ENCODE measurements around the gene CHST6. TPM values are rescaled to one million over a fixed set of nuclear protein-coding genes. Genes with fewer than 3 reads are reported as not detected.

CHST6 gene
- total RNA-seq, 1 experiment from 2014 or later, result 20.8 TPM

- H3K27me3 Mint-ChIP-seq (ENCODE audit: low read depth), result no peaks in the 10 kb centered on the region; the same call in none of the 2 replicates
- H3K79me1 ChIP-seq (ENCODE audit: insufficient read depth, low read depth, low read length, poor library complexity, severe bottlenecking), result no peaks in the 10 kb centered on the region
- no CpG with 5 or more reads among the region's 7 CpGs for WGBS (ENCODE audit: extremely low coverage, insufficient read length, low lambda C conversion rate)
These were observed 11.3 kb upstream of the CHST6 start for GRCh38 chr16:75506574-75506973.

More at GRCh38 chr16:75506574-75506973, 11.3 kb upstream of the CHST6 start:
- H3K56ac ChIP-seq (ENCODE audit: insufficient read length, low read depth, low read length), result no peak overlapping the region
- no peak overlapping the region for H4K8ac ChIP-seq (replicated peaks; ENCODE audit: insufficient read length, low read depth, low read length)
- H3K4ac ChIP-seq (ENCODE audit: low read depth, low read length), result no peak overlapping the region
- no peaks in the 10 kb centered on the region for H3K23me2 ChIP-seq (ENCODE audit: insufficient read length, low read depth, low read length, poor library complexity, severe bottlenecking)
- no peak overlapping the region for H2AFZ ChIP-seq (ENCODE audit: low read length)
- no peak overlapping the region for H2BK15ac ChIP-seq (ENCODE audit: low read depth, low read length)
- no peak overlapping the region for H2BK20ac ChIP-seq (ENCODE audit: low read depth, low read length, poor library complexity, severe bottlenecking)
- Mint-ChIP-seq H3K27ac (no peak overlapping the region), H3K4me3 (no peak overlapping the region), H3K4me1 (no peaks in the 10 kb centered on the region; a peak in 1 of 4 replicates), H3K36me3 (ENCODE audit: insufficient read depth in 1 of 3, low read depth in 3 of 3) (no peaks in the 10 kb centered on the region), H3K9me3 (no peaks in the 10 kb centered on the region; a peak in 1 of 5 replicates)
- no peaks in the 10 kb centered on the region for H3K9me3 ChIP-seq (ENCODE audit: control insufficient read depth, low read depth, low read length)
- H2BK12ac ChIP-seq (ENCODE audit: insufficient read length, low read depth, low read length), result no peak overlapping the region
- no peak overlapping the region for H2BK5ac ChIP-seq (ENCODE audit: insufficient read length, low read length)
- H4K91ac ChIP-seq (ENCODE audit: insufficient read length, low read depth, low read length), result no peak overlapping the region
- no peak overlapping the region for H3K14ac ChIP-seq (ENCODE audit: insufficient read depth, low read length)
- no peaks in the 10 kb centered on the region for H3K27me3 ChIP-seq (ENCODE audit: insufficient read depth, low read length)
- DNase-seq, result no peak
- no peak overlapping the region for H3T11ph ChIP-seq (ENCODE audit: low read length)
- H3K23ac ChIP-seq (ENCODE audit: insufficient read length, low read depth, low read length), result no peak overlapping the region
- H3K4me2 ChIP-seq (ENCODE audit: insufficient read depth, insufficient read length, low read length), result no peak overlapping the region
- H3K79me2 ChIP-seq (ENCODE audit: insufficient read depth, low read length), result no peaks in the 10 kb centered on the region
- H2AK5ac ChIP-seq (ENCODE audit: insufficient read length, low read length), result no peak overlapping the region
- H2BK120ac ChIP-seq (ENCODE audit: low read depth, low read length, poor library complexity, severe bottlenecking), result no peak overlapping the region
- no peaks in the 10 kb centered on the region for H3K4me1 ChIP-seq (ENCODE audit: insufficient read depth, low read length)
- no peak overlapping the region for H3K18ac ChIP-seq (ENCODE audit: insufficient read length, low read depth, low read length)
- no peaks in the 10 kb centered on the region for H4K20me1 ChIP-seq (ENCODE audit: control insufficient read depth, insufficient read depth, insufficient read length)
- no peak overlapping the region for H4K5ac ChIP-seq (ENCODE audit: insufficient read length, low read depth, low read length)
- no peak overlapping the region for H3K9ac ChIP-seq (ENCODE audit: extremely low read depth, insufficient read length, low read length)
- H3K27ac ChIP-seq (ENCODE audit: insufficient read length, low read depth, low read length), result no peak overlapping the region
- TF ChIP-seq CTCF (conservative IDR thresholded peaks at IDR 0.05), result no peak

Data from H9 (cell line).